Adrenal gland (tissue), 12 donors: ENCODE measurements around the gene ADISSP. TPM values are rescaled to one million over a fixed set of nuclear protein-coding genes. Genes with fewer than 3 reads are reported as not detected.
A peak's percentile ranks its signal among the peaks of the same experiment; 100 is the strongest.

ENCODE experiments used
- DNase-seq, 7 donors: peaks; one replicate each; pipeline ENCODE4 v3.0.0-alpha.2; 2019 to 2020
- H3K27ac ChIP-seq, 5 donors: fragments of 200-600 bp; sonication (generic) in 4 of 5; 1 replicate in 3 of 5; 2 replicates in 2 of 5; pipeline versions ENCODE4 v1.5.1 to v1.8.0; 2016 to 2020; ENCODE audit warnings: mild to moderate bottlenecking in 1 of 5
- H3K27me3 ChIP-seq: fragments of 200-600 bp; 2 replicates; pipeline ENCODE4 v1.8.0; 2021
- H3K36me3 ChIP-seq, 2 donors: fragments of 200-600 bp; replicated peaks in 1 of 2; 1 replicate in 1 of 2; 2 replicates in 1 of 2; pipeline versions ENCODE4 v1.5.1 to v1.8.0; 2018 to 2022
- H3K4me1 ChIP-seq, 2 donors: fragments of 200-600 bp; replicated peaks in 1 of 2; 1 replicate in 1 of 2; 2 replicates in 1 of 2; pipeline versions ENCODE4 v1.5.1 to v1.8.0; 2018 to 2021
- H3K4me3 ChIP-seq, 4 donors: fragments of 200-600 bp; sonication (generic) in 3 of 4; one replicate each; pipeline ENCODE4 v1.5.1; 2016 to 2018
- H3K9me3 ChIP-seq, 3 donors: fragments of 200-600 bp; sonication (generic) in 1 of 3; replicated peaks in 1 of 3; 1 replicate in 2 of 3; 2 replicates in 1 of 3; pipeline versions ENCODE4 v1.5.1 to v1.8.0; 2016 to 2021
- POLR2A ChIP-seq, 2 donors: fragments of 450-650 bp; IDR thresholded peaks; one replicate each; pipeline ENCODE4 v1.6.1; 2017; ENCODE audit warnings: antibody characterized with exemption in 2 of 2, mild to moderate bottlenecking in 2 of 2, moderate library complexity in 1 of 2
- WGBS, 4 donors: extraction: QIAGEN DNeasy Blood & Tissue Kit in 2 of 4; methylation state at CpG; one replicate each; pipeline versions ENCODE4 v1.1.5 to v1.1.7; 2013 to 2017; 5-methylcytosine and 5-hydroxymethylcytosine counted together
- intact Hi-C, 2 donors: fragments of 100-400 bp; cut with DNase I; formaldehyde crosslinking; loops; one replicate each; pipeline versions ENCODE4 v1.14.1 to v1.15.0; 2022 to 2023
- polyA plus RNA-seq, 3 donors: library from polyadenylated mRNA; stranded (reverse); fragments of 200-250 nt in 2 of 3; fragments of 350-450 nt in 1 of 3; fragmentation: Illumina TruSeq in 1 of 3; extraction: RNeasy Lipid Tissue Mini Kit (QIAGEN cat#74804) in 1 of 3; gene quantifications; one replicate each; pipeline ENCODE4 v1.2.3, GENCODE V29; 2013 to 2014
- total RNA-seq, 9 donors: library from RNA; depleted of rRNA in 4 of 9; stranded (reverse); fragments of >200 nt in 4 of 9; fragments of 120-200 nt in 1 of 9; fragmentation: NEBNext Ultra II Directional in 1 of 9; extraction: Animal tissue kit (Norgen Biotek cat#: 25700) in 1 of 9; gene quantifications; one replicate each; pipeline versions ENCODE4 v1.1.0 to v1.2.4, GENCODE V29; 2013 to 2023
- TF ChIP-seq, protein P1 (sequence below), 6 experiments: fragments of 450-650 bp in 4 of 6; fragments of 200-600 bp in 2 of 6; sonication (generic) in 1 of 6; IDR thresholded peaks; 1 replicate in 5 of 6; 2 replicates in 1 of 6; pipeline versions ENCODE4 v1.5.1 to v1.8.0; 2016 to 2021; ENCODE audit warnings: antibody characterized with exemption in 6 of 6, mild to moderate bottlenecking in 2 of 6, moderate library complexity in 1 of 6
- donor health status: healthy with polysubstance abuse.
- donor health status: Bipolar disorder and iron deficiency.
- donor health status: DM: yes; HTN: yes; CAD: no.
- donor health status: DM: no; HTN: no; CAD: no.
- donor health status: DM: no; HTN: no; CAD: no.
- donor health status: DM: yes; HTN: yes; CAD: no.

The ADISSP gene
- total and polyA plus RNA-seq, 12 donors = 4.4 to 42.1 (median 24.5) TPM

- Histone ChIP-seq H3K36me3 (no peaks in the 10 kb centered on the region), H3K27ac (peak overlapping the region in 2 of 5 donors; percentile 34 to 86), H3K27me3 (no peaks in the 10 kb centered on the region), H3K9me3 (no peaks in the 10 kb centered on the region), H3K4me1 (peaks cover 18 to 47% of the 10 kb centered on the region in 2 donors), H3K4me3 (no peak overlapping the region)
- no peak for DNase-seq
- 68 to 76% (median 73%) methylated on average over 10 of the region's 10 CpGs for WGBS, 4 donors
- intact Hi-C loops = loop anchor here in 1 of 2 donors (5.0 kb wide), 1 partner anchor 44 kb away; no protein-coding TSS in a partner anchor
- TF ChIP-seq, protein P1, sequence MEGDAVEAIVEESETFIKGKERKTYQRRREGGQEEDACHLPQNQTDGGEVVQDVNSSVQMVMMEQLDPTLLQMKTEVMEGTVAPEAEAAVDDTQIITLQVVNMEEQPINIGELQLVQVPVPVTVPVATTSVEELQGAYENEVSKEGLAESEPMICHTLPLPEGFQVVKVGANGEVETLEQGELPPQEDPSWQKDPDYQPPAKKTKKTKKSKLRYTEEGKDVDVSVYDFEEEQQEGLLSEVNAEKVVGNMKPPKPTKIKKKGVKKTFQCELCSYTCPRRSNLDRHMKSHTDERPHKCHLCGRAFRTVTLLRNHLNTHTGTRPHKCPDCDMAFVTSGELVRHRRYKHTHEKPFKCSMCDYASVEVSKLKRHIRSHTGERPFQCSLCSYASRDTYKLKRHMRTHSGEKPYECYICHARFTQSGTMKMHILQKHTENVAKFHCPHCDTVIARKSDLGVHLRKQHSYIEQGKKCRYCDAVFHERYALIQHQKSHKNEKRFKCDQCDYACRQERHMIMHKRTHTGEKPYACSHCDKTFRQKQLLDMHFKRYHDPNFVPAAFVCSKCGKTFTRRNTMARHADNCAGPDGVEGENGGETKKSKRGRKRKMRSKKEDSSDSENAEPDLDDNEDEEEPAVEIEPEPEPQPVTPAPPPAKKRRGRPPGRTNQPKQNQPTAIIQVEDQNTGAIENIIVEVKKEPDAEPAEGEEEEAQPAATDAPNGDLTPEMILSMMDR (IDR thresholded peaks at IDR 0.05) = no peak
- no peak for TF ChIP-seq POLR2A (IDR thresholded peaks at IDR 0.05)
These were observed 16.1 kb upstream of the ADISSP start for GRCh38 chr20:3783511-3784195.

DNA sequence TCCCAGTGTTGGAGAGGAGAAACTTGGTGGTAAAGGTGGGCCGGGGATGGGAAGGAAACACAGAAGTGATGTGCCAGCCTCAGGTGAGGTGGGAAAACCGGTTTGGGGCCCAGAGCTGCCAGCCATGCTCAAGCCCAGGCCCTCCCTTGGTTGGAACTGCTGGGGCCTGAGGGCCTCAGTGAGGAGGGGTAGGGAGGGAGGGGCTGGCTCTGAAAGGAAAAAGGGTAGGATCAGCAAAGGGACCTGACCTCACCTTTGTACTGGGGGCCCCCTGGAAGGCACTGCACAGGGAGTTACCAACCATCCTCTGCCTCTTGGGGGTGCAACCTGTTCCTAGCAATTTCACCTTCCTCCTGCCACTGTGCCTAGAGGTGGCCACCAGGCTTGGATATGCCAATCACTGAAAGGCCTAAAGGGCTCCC lies 15.5 kb upstream of the ADISSP start:
- WGBS, 4 donors = 71 to 81% (median 79%) methylated on average over 2 of the region's 2 CpGs
- H3K9me3 ChIP-seq = no peaks in the 10 kb centered on the region
- no peak for TF ChIP-seq POLR2A (IDR thresholded peaks at IDR 0.05)
- TF ChIP-seq, protein P1 (IDR thresholded peaks at IDR 0.05) = no peak
- no peak overlapping the region for H3K4me3 ChIP-seq
- H3K27ac ChIP-seq = no peak overlapping the region
- H3K36me3 ChIP-seq = no peaks in the 10 kb centered on the region
- intact Hi-C loops = loop anchor here in 1 of 2 donors (5.0 kb wide), 1 partner anchor 44 kb away; no protein-coding TSS in a partner anchor
- no peak for DNase-seq
- H3K27me3 ChIP-seq = no peaks in the 10 kb centered on the region
- H3K4me1 ChIP-seq = peaks cover 21 to 45% of the 10 kb centered on the region in 2 donors

DNA sequence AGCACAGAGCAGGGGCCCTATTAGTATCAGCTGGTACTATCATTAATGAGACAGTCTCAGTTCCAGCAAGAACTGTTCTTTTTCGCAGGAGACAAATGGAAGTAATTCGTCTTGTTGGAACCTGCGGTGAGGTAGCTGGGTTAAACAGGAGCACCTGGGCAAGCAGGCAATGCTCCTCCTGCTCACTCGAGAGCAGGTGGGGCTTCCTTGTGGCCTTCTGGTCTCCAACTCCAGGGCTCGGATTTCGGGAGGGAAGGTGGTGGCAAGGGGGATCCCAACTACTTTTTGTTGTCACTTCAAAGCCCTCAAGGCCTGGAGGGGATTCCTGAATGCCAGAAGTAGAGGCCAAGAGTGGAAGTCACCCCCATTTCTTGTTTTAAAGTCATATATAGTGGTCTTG lies 15.0 kb upstream of the ADISSP start:
- Histone ChIP-seq H3K4me1 (peaks cover 25 to 49% of the 10 kb centered on the region in 2 donors), H3K36me3 (no peaks in the 10 kb centered on the region)

More for the DNA sequence above, 15.0 kb upstream of the ADISSP start:
- TF ChIP-seq, protein P1 (IDR thresholded peaks at IDR 0.05) = no peak
- no peak for TF ChIP-seq POLR2A (IDR thresholded peaks at IDR 0.05)
- Histone ChIP-seq H3K27ac (no peak overlapping the region), H3K27me3 (no peaks in the 10 kb centered on the region), H3K4me3 (no peak overlapping the region), H3K9me3 (no peaks in the 10 kb centered on the region)
- WGBS, 4 donors = 86 to 96% (median 91%) methylated on average over 6 of the region's 6 CpGs
- intact Hi-C loops = loop anchor here in 1 of 2 donors (5.0 kb wide), 1 partner anchor 45 kb away; no protein-coding TSS in a partner anchor
- DNase-seq = no peak
